GM21717 (cell line): ENCODE results near the gene CPB1.

ENCODE experiments used
- ATAC-seq: cut with Tn5 transposase; IDR thresholded peaks from one replicate; pipeline ENCODE4 v1.9.1; 2021; ENCODE audit warnings: mild to moderate bottlenecking, moderate library complexity; ENCODE audit not compliant: unreplicated experiment

The CPB1 gene

GRCh38 chr3:148879256-148879655 is 51.6 kb downstream of the CPB1 start:
- no peak for ATAC-seq

- ATAC-seq: no peak
These were observed 53.1 kb downstream of the CPB1 start for GRCh38 chr3:148880681-148881080.

GRCh38 chr3:148881286-148881685 is 53.7 kb downstream of the CPB1 start:
- no peak for ATAC-seq

GRCh38 chr3:148882288-148882687 is 54.7 kb downstream of the CPB1 start:
- no peak for ATAC-seq

- no peak for ATAC-seq
These were observed 55.6 kb downstream of the CPB1 start for GRCh38 chr3:148883163-148883562.

GRCh38 chr3:148884261-148884660 is 56.6 kb downstream of the CPB1 start:
- ATAC-seq: no peak

- no peak for ATAC-seq
These were observed 62.2 kb downstream of the CPB1 start for GRCh38 chr3:148889828-148890227.

GRCh38 chr3:148896062-148896461 is 68.5 kb downstream of the CPB1 start:
- no peak for ATAC-seq

GRCh38 chr3:148901987-148902791 is 74.6 kb downstream of the CPB1 start:
- ATAC-seq: no peak

- ATAC-seq: no peak
These were observed 75.4 kb downstream of the CPB1 start for GRCh38 chr3:148903022-148903442.

GRCh38 chr3:148903941-148904340 is 76.3 kb downstream of the CPB1 start:
- ATAC-seq: no peak

GRCh38 chr3:148906667-148907066 is 79.1 kb downstream of the CPB1 start:
- ATAC-seq: no peak
